ENCODE measurements around the gene PACRGL. TPM values are rescaled to one million over a fixed set of nuclear protein-coding genes. Genes with fewer than 3 reads are reported as not detected.
"Not testable (repeated sequence)": the region's sequence is repeated elsewhere in the genome, so short reads cannot be mapped to it uniquely, and the experiment has no call there.

Gene PACRGL
- total and polyA plus RNA-seq, 8 donors, result 3.7 to 10.4 (median 6.6) TPM

GRCh38 chr4:20724915-20725314 is 24.7 kb downstream of the PACRGL start:
- Histone ChIP-seq H3K36me3 (peaks cover 3 to 33% (median 17%) of the 10 kb centered on the region in 3 donors), H3K27ac (no peak overlapping the region), H3K4me3 (no peak overlapping the region), H3K4me1 (no peaks in the 10 kb centered on the region), H3K9me3 (no peaks in the 10 kb centered on the region), H3K27me3 (no peaks in the 10 kb centered on the region)
- no peak for DNase-seq
- FAIRE-seq, result no peak
- intact Hi-C loops (cut with DNase I), result no loop called here
- no peak for ATAC-seq
- no peak for TF ChIP-seq CTCF (IDR thresholded peaks at IDR 0.05)
- WGBS, 2 donors, result 60 to 76% methylated on average over 6 of the region's 6 CpGs

- intact Hi-C loops (cut with DNase I), result no loop called here
- no peak for DNase-seq
- Histone ChIP-seq H3K27me3 (no peaks in the 10 kb centered on the region), H3K36me3 (no peaks in the 10 kb centered on the region), H3K4me1 (no peaks in the 10 kb centered on the region), H3K27ac (no peak overlapping the region), H3K4me3 (no peak overlapping the region), H3K9me3 (no peaks in the 10 kb centered on the region)
- no peak for ATAC-seq
- peak; percentile 37 for FAIRE-seq
- TF ChIP-seq CTCF (IDR thresholded peaks at IDR 0.05), result no peak
- WGBS, 2 donors, result 96 to 98% methylated on average over 1 of the region's 1 CpG
These were observed 35.7 kb downstream of the PACRGL start for GRCh38 chr4:20735931-20736330.

- H3K36me3 ChIP-seq; H3K4me3 ChIP-seq; H3K4me1 ChIP-seq; FAIRE-seq; H3K27me3 ChIP-seq; DNase-seq; H3K9me3 ChIP-seq; ATAC-seq; H3K27ac ChIP-seq; intact Hi-C loops (cut with DNase I): not testable (repeated sequence)
- 88 to 89% methylated on average over 4 of the region's 4 CpGs for WGBS, 2 donors
These were observed 45.7 kb downstream of the PACRGL start for GRCh38 chr4:20746000-20746399.

- no peak for DNase-seq
- 94 to 96% methylated on average over 3 of the region's 3 CpGs for WGBS, 2 donors
- no peak for ATAC-seq
- no peak for TF ChIP-seq CTCF (IDR thresholded peaks at IDR 0.05)
- no peaks in the 10 kb centered on the region for H3K27me3 ChIP-seq
- intact Hi-C loops (cut with DNase I), result no loop called here
- no peaks in the 10 kb centered on the region for H3K4me1 ChIP-seq
- no peak overlapping the region for H3K4me3 ChIP-seq
- H3K36me3 ChIP-seq, result no peaks in the 10 kb centered on the region
- H3K27ac ChIP-seq, result no peak overlapping the region
- no peak for FAIRE-seq
- no peaks in the 10 kb centered on the region for H3K9me3 ChIP-seq
These were observed 52.4 kb downstream of the PACRGL start for GRCh38 chr4:20752641-20753040.

GRCh38 chr4:20754036-20754435 is 53.8 kb downstream of the PACRGL start:
- H3K4me1 ChIP-seq, result no peaks in the 10 kb centered on the region
- ATAC-seq, result no peak
- no peaks in the 10 kb centered on the region for H3K9me3 ChIP-seq
- FAIRE-seq, result no peak
- WGBS, 2 donors, result 49 to 58% methylated on average over 1 of the region's 1 CpG
- H3K27ac ChIP-seq, result no peak overlapping the region
- H3K4me3 ChIP-seq, result no peak overlapping the region
- intact Hi-C loops (cut with DNase I), result no loop called here
- DNase-seq, result no peak
- TF ChIP-seq CTCF (IDR thresholded peaks at IDR 0.05), result no peak
- no peaks in the 10 kb centered on the region for H3K27me3 ChIP-seq
- no peaks in the 10 kb centered on the region for H3K36me3 ChIP-seq

GRCh38 chr4:20760053-20760452 is 59.8 kb downstream of the PACRGL start:
- Histone ChIP-seq H3K27ac (no peak overlapping the region), H3K9me3 (no peaks in the 10 kb centered on the region), H3K27me3 (no peaks in the 10 kb centered on the region), H3K36me3 (no peaks in the 10 kb centered on the region), H3K4me1 (no peaks in the 10 kb centered on the region), H3K4me3 (no peak overlapping the region)
- intact Hi-C loops (cut with DNase I), result no loop called here
- ATAC-seq (no peak), FAIRE-seq (no peak), DNase-seq (no peak)
- TF ChIP-seq CTCF (IDR thresholded peaks at IDR 0.05), result no peak
- WGBS, 2 donors, result 84 to 86% methylated on average over 2 of the region's 2 CpGs

Data from pancreas (tissue), 10 donors.